Measurements from ENCODE around the gene CNTN4. TPM values are rescaled to one million over a fixed set of nuclear protein-coding genes. Genes with fewer than 3 reads are reported as not detected.

Gene CNTN4
- total RNA-seq, 1 donor from 2014 or later = 11.0 TPM

- H3K9me3 ChIP-seq (ENCODE audit: control insufficient read depth in 3 of 3, low read length in 3 of 3) = no peaks in the 10 kb centered on the region
- H3K4me3 ChIP-seq (ENCODE audit: low read length in 3 of 3) = no peak overlapping the region
- H3K27ac ChIP-seq (ENCODE audit: low read depth, low read length) = no peak overlapping the region
- H3K4me1 ChIP-seq (ENCODE audit: control insufficient read depth in 3 of 3, insufficient read depth in 3 of 3, low read length in 3 of 3) = no peaks in the 10 kb centered on the region
- H3K36me3 ChIP-seq (ENCODE audit: control insufficient read depth in 3 of 3, insufficient read depth in 3 of 3, low read length in 3 of 3) = no peaks in the 10 kb centered on the region
- H3K27me3 ChIP-seq (ENCODE audit: control insufficient read depth in 3 of 3, insufficient read depth in 3 of 3, low read length in 3 of 3) = no peaks in the 10 kb centered on the region
- no peak overlapping the region for H3K9ac ChIP-seq (ENCODE audit: low read depth in 1 of 3, low read length in 3 of 3)
Measured at GRCh38 chr3:3027976-3028567, 929.4 kb downstream of the CNTN4 start.

- H3K4me3 ChIP-seq (ENCODE audit: low read length in 3 of 3) = no peak overlapping the region
- no peaks in the 10 kb centered on the region for H3K9me3 ChIP-seq (ENCODE audit: control insufficient read depth in 3 of 3, low read length in 3 of 3)
- H3K4me1 ChIP-seq (ENCODE audit: control insufficient read depth in 3 of 3, insufficient read depth in 3 of 3, low read length in 3 of 3) = no peaks in the 10 kb centered on the region
- H3K36me3 ChIP-seq (ENCODE audit: control insufficient read depth in 3 of 3, insufficient read depth in 3 of 3, low read length in 3 of 3) = no peaks in the 10 kb centered on the region
- no peaks in the 10 kb centered on the region for H3K27me3 ChIP-seq (ENCODE audit: control insufficient read depth in 3 of 3, insufficient read depth in 3 of 3, low read length in 3 of 3)
- H3K27ac ChIP-seq (ENCODE audit: low read depth, low read length) = no peak overlapping the region
- H3K9ac ChIP-seq (ENCODE audit: low read depth in 1 of 3, low read length in 3 of 3) = no peak overlapping the region
Measured at GRCh38 chr3:3031326-3031725, 932.7 kb downstream of the CNTN4 start.

GRCh38 chr3:3037156-3037555 lies 938.5 kb downstream of the CNTN4 start:
- H3K4me1 ChIP-seq (ENCODE audit: control insufficient read depth in 3 of 3, insufficient read depth in 3 of 3, low read length in 3 of 3) = no peaks in the 10 kb centered on the region
- H3K4me3 ChIP-seq (ENCODE audit: low read length in 3 of 3) = no peak overlapping the region

GRCh38 chr3:3038201-3038991 lies 939.7 kb downstream of the CNTN4 start:
- H3K9me3 ChIP-seq (ENCODE audit: control insufficient read depth in 3 of 3, low read length in 3 of 3) = no peaks in the 10 kb centered on the region
- no peaks in the 10 kb centered on the region for H3K36me3 ChIP-seq (ENCODE audit: control insufficient read depth in 3 of 3, insufficient read depth in 3 of 3, low read length in 3 of 3)
- H3K27ac ChIP-seq (ENCODE audit: low read depth, low read length) = peak overlapping the region; percentile 25
- no peak overlapping the region for H3K4me3 ChIP-seq (ENCODE audit: low read length in 3 of 3)
- no peak overlapping the region for H3K9ac ChIP-seq (ENCODE audit: low read depth in 1 of 3, low read length in 3 of 3)
- peaks cover 0 to 2% (median 0%) of the 10 kb centered on the region in 3 donors for H3K27me3 ChIP-seq (ENCODE audit: control insufficient read depth in 3 of 3, insufficient read depth in 3 of 3, low read length in 3 of 3)
- H3K4me1 ChIP-seq (ENCODE audit: control insufficient read depth in 3 of 3, insufficient read depth in 3 of 3, low read length in 3 of 3) = no peaks in the 10 kb centered on the region

More at GRCh38 chr3:3037156-3037555, 938.5 kb downstream of the CNTN4 start:
- Histone ChIP-seq H3K9ac (ENCODE audit: low read depth in 1 of 3, low read length in 3 of 3) (no peak overlapping the region), H3K36me3 (ENCODE audit: control insufficient read depth in 3 of 3, insufficient read depth in 3 of 3, low read length in 3 of 3) (no peaks in the 10 kb centered on the region), H3K27me3 (ENCODE audit: control insufficient read depth in 3 of 3, insufficient read depth in 3 of 3, low read length in 3 of 3) (peaks cover 0 to 2% (median 0%) of the 10 kb centered on the region in 3 donors), H3K9me3 (ENCODE audit: control insufficient read depth in 3 of 3, low read length in 3 of 3) (no peaks in the 10 kb centered on the region), H3K27ac (ENCODE audit: low read depth, low read length) (no peak overlapping the region)

- no peak overlapping the region for H3K27ac ChIP-seq (ENCODE audit: low read depth, low read length)
- no peaks in the 10 kb centered on the region for H3K27me3 ChIP-seq (ENCODE audit: control insufficient read depth in 3 of 3, insufficient read depth in 3 of 3, low read length in 3 of 3)
- no peaks in the 10 kb centered on the region for H3K9me3 ChIP-seq (ENCODE audit: control insufficient read depth in 3 of 3, low read length in 3 of 3)
- H3K9ac ChIP-seq (ENCODE audit: low read depth in 1 of 3, low read length in 3 of 3) = no peak overlapping the region
- H3K4me1 ChIP-seq (ENCODE audit: control insufficient read depth in 3 of 3, insufficient read depth in 3 of 3, low read length in 3 of 3) = no peaks in the 10 kb centered on the region
- H3K4me3 ChIP-seq (ENCODE audit: low read length in 3 of 3) = no peak overlapping the region
- no peaks in the 10 kb centered on the region for H3K36me3 ChIP-seq (ENCODE audit: control insufficient read depth in 3 of 3, insufficient read depth in 3 of 3, low read length in 3 of 3)
Measured at GRCh38 chr3:3053974-3054373, 955.3 kb downstream of the CNTN4 start.

- Histone ChIP-seq H3K27me3 (ENCODE audit: control insufficient read depth in 3 of 3, insufficient read depth in 3 of 3, low read length in 3 of 3) (no peaks in the 10 kb centered on the region), H3K9me3 (ENCODE audit: control insufficient read depth in 3 of 3, low read length in 3 of 3) (no peaks in the 10 kb centered on the region), H3K4me3 (ENCODE audit: low read length in 3 of 3) (no peak overlapping the region), H3K36me3 (ENCODE audit: control insufficient read depth in 3 of 3, insufficient read depth in 3 of 3, low read length in 3 of 3) (no peaks in the 10 kb centered on the region), H3K9ac (ENCODE audit: low read depth in 1 of 3, low read length in 3 of 3) (no peak overlapping the region), H3K27ac (ENCODE audit: low read depth, low read length) (no peak overlapping the region), H3K4me1 (ENCODE audit: control insufficient read depth in 3 of 3, insufficient read depth in 3 of 3, low read length in 3 of 3) (no peaks in the 10 kb centered on the region)
Measured at GRCh38 chr3:3059645-3060044, 961.0 kb downstream of the CNTN4 start.

GRCh38 chr3:3064297-3064696 lies 965.6 kb downstream of the CNTN4 start:
- H3K4me3 ChIP-seq (ENCODE audit: low read length in 3 of 3) = no peak overlapping the region
- no peak overlapping the region for H3K27ac ChIP-seq (ENCODE audit: low read depth, low read length)
- no peak overlapping the region for H3K9ac ChIP-seq (ENCODE audit: low read depth in 1 of 3, low read length in 3 of 3)
- H3K9me3 ChIP-seq (ENCODE audit: control insufficient read depth in 3 of 3, low read length in 3 of 3) = no peaks in the 10 kb centered on the region
- no peaks in the 10 kb centered on the region for H3K4me1 ChIP-seq (ENCODE audit: control insufficient read depth in 3 of 3, insufficient read depth in 3 of 3, low read length in 3 of 3)
- no peaks in the 10 kb centered on the region for H3K36me3 ChIP-seq (ENCODE audit: control insufficient read depth in 3 of 3, insufficient read depth in 3 of 3, low read length in 3 of 3)
- H3K27me3 ChIP-seq (ENCODE audit: control insufficient read depth in 3 of 3, insufficient read depth in 3 of 3, low read length in 3 of 3) = no peaks in the 10 kb centered on the region

- no peaks in the 10 kb centered on the region for H3K36me3 ChIP-seq (ENCODE audit: control insufficient read depth in 3 of 3, insufficient read depth in 3 of 3, low read length in 3 of 3)
- no peak overlapping the region for H3K4me3 ChIP-seq (ENCODE audit: low read length in 3 of 3)
- no peaks in the 10 kb centered on the region for H3K27me3 ChIP-seq (ENCODE audit: control insufficient read depth in 3 of 3, insufficient read depth in 3 of 3, low read length in 3 of 3)
- H3K4me1 ChIP-seq (ENCODE audit: control insufficient read depth in 3 of 3, insufficient read depth in 3 of 3, low read length in 3 of 3) = no peaks in the 10 kb centered on the region
- no peak overlapping the region for H3K27ac ChIP-seq (ENCODE audit: low read depth, low read length)
- no peaks in the 10 kb centered on the region for H3K9me3 ChIP-seq (ENCODE audit: control insufficient read depth in 3 of 3, low read length in 3 of 3)
- H3K9ac ChIP-seq (ENCODE audit: low read depth in 1 of 3, low read length in 3 of 3) = no peak overlapping the region
Measured at GRCh38 chr3:3065876-3066275, 967.2 kb downstream of the CNTN4 start.

GRCh38 chr3:3066378-3066777 lies 967.7 kb downstream of the CNTN4 start:
- H3K27ac ChIP-seq (ENCODE audit: low read depth, low read length) = no peak overlapping the region
- no peaks in the 10 kb centered on the region for H3K4me1 ChIP-seq (ENCODE audit: control insufficient read depth in 3 of 3, insufficient read depth in 3 of 3, low read length in 3 of 3)
- no peak overlapping the region for H3K9ac ChIP-seq (ENCODE audit: low read depth in 1 of 3, low read length in 3 of 3)
- H3K36me3 ChIP-seq (ENCODE audit: control insufficient read depth in 3 of 3, insufficient read depth in 3 of 3, low read length in 3 of 3) = no peaks in the 10 kb centered on the region
- no peak overlapping the region for H3K4me3 ChIP-seq (ENCODE audit: low read length in 3 of 3)
- no peaks in the 10 kb centered on the region for H3K9me3 ChIP-seq (ENCODE audit: control insufficient read depth in 3 of 3, low read length in 3 of 3)
- H3K27me3 ChIP-seq (ENCODE audit: control insufficient read depth in 3 of 3, insufficient read depth in 3 of 3, low read length in 3 of 3) = no peaks in the 10 kb centered on the region

- no peak overlapping the region for H3K9ac ChIP-seq (ENCODE audit: low read depth in 1 of 3, low read length in 3 of 3)
- H3K36me3 ChIP-seq (ENCODE audit: control insufficient read depth in 3 of 3, insufficient read depth in 3 of 3, low read length in 3 of 3) = no peaks in the 10 kb centered on the region
- no peaks in the 10 kb centered on the region for H3K4me1 ChIP-seq (ENCODE audit: control insufficient read depth in 3 of 3, insufficient read depth in 3 of 3, low read length in 3 of 3)
- H3K9me3 ChIP-seq (ENCODE audit: control insufficient read depth in 3 of 3, low read length in 3 of 3) = no peaks in the 10 kb centered on the region
- H3K27me3 ChIP-seq (ENCODE audit: control insufficient read depth in 3 of 3, insufficient read depth in 3 of 3, low read length in 3 of 3) = no peaks in the 10 kb centered on the region
- no peak overlapping the region for H3K4me3 ChIP-seq (ENCODE audit: low read length in 3 of 3)
- H3K27ac ChIP-seq (ENCODE audit: low read depth, low read length) = no peak overlapping the region
Measured at GRCh38 chr3:3066910-3067309, 968.2 kb downstream of the CNTN4 start.

Measured in skeletal muscle tissue (tissue), 4 donors.